GM21723 (cell line): ENCODE results near the gene GID4.

Experiments used
- ATAC-seq: cut with Tn5 transposase; IDR thresholded peaks from one replicate; pipeline ENCODE4 v1.9.1; 2021; ENCODE audit warnings: mild to moderate bottlenecking, moderate library complexity; ENCODE audit not compliant: unreplicated experiment

Gene GID4

GRCh38 chr17:18041776-18042175 lies 2.6 kb downstream of the GID4 start:
- ATAC-seq, result no peak

DNA sequence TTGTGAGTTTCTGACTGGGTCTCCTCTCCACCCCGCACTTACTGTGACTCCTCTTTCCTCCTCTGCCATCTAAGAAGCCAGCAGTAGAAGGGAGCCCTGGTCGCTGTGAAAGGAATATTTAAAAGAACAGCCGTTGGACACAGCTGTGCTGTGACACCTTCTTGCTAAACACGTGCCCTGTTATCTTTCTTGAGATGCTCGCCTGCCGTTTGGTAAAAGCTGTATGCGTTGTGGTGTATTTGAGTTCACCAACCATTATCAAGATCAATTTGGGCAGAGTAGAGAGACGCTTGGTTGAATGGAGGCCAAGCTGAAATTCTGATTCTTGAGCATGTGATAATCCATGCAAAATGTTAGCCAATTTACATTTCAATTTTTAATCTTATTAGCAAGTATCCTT lies 3.8 kb downstream of the GID4 start:
- no peak for ATAC-seq

GRCh38 chr17:18043491-18043890 lies 4.3 kb downstream of the GID4 start:
- ATAC-seq, result no peak

DNA sequence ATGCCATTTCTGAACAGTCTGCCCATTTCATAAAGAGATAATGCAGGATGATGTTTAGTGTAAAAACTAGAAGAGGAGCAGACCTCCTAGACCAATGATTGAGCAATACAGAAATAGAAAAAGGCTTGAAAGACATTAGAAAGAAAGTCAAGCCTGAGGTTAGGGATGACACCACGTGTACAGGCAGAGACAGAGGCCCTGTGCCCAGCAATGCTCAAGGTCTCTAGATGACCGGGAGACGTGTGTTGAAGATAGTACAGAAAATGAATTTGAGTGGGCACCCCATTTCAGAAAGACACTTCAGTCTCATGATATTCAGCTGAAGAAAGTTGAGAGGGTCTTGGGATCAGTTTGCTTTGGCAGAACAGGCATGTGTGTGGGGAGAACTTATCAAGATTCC lies 5.4 kb downstream of the GID4 start:
- no peak for ATAC-seq

- ATAC-seq, result no peak
Observed at GRCh38 chr17:18045691-18046350, 6.6 kb downstream of the GID4 start.

- no peak for ATAC-seq
Observed at GRCh38 chr17:18055597-18055996, 16.4 kb downstream of the GID4 start.

DNA sequence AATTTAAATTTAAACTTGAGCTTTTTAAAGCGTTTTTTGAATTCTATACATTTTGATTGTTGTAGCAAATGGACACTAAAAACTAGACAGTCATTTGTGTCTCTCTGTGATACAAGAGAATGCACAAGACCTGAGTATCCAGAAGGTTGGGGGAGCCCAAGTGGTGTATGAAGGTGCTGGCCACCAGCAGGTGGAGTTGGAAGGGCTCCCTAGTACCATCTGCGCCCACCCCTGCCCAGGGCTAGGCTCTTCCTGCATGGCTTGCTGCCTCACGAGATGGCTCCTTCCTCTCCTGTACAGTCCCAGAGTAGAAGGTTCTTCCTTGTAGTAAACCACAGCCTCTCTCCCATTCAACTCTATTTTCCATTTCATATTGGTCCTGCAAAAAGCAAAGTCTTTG lies 17.0 kb downstream of the GID4 start:
- no peak for ATAC-seq

GRCh38 chr17:18059283-18059682 lies 20.1 kb downstream of the GID4 start:
- ATAC-seq, result no peak

- ATAC-seq, result no peak
Observed at GRCh38 chr17:18064053-18064452, 24.8 kb downstream of the GID4 start.

GRCh38 chr17:18065546-18065945 lies 26.3 kb downstream of the GID4 start:
- no peak for ATAC-seq

- ATAC-seq, result no peak
Observed at GRCh38 chr17:18066866-18067265, 27.7 kb downstream of the GID4 start.

- no peak for ATAC-seq
Observed at GRCh38 chr17:18069101-18069500, 29.9 kb downstream of the GID4 start.

DNA sequence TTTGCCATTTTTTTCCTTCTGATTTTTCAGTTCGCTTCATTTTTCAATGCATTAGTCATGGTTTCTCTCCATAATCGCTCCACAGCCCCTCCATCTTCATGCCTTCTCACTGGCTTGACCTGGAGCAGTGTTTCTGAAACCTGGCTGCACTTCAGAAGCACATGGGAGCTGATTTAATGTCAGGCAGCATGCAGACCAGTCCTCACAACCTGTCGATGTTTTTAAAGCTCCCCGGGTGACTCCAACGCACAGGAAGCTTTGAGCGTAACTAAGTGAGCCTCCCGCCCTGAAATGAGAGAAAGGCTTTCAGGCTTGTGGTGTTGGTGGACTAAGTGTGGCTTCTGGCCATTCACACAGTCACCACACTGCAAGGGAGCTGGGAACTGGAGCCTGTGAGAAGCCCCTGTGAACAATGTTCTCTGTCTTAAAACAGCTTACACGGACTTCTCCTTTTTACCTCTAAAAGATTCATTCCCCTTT lies 31.7 kb downstream of the GID4 start:
- ATAC-seq, result no peak

DNA sequence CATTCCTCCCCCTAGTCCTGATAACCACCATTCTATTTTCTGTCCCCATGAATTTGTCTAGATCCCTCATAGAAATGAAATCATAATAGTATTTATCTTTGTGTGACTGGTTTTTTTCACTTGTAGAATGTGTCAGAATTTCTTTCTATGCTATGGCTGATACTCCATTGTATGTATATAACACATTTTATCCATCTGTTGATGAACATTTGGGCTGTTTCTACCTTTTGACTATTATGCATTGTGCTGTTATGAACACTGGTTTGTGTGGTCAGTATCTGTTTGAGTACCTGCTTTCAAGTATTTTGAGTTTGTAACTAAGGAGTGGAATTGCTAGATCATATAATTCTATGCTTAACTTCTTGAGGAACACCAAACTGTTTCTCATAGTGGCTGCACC lies 32.5 kb downstream of the GID4 start:
- ATAC-seq, result no peak

DNA sequence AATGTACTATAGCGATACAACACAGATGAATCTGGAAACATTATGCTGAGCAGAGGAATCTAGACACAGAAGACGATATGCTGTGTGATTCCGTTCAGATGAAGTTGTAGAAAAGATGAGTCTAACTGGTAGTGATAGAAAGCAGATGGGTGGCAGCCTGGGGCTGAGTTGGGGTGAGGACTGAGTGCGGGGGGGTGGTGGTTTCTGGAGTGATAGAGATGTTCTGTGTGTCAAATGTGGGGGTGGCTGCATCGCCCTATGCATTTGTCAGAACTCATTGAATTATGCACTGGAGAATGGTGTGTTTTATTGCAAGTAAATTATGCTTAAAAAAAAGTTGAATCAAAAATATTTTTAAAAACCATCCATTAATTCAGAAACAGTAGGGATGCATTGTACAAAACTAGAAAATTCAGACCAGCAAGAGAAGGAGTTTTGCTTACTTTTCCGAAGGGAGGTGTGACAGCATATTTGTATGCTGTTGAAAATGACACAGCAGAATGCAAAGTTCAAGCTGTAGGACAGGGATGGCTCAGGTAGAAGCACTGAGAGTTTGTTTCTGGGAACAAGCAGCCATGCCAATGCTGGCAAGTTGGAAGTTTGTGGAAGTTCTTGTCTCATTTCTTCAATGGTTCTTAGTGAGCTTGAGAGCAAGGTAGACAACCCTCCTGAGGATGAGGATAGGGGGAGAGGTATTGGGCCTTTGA lies 35.5 kb downstream of the GID4 start:
- no peak for ATAC-seq

GRCh38 chr17:18076936-18077335 lies 37.7 kb downstream of the GID4 start:
- ATAC-seq, result no peak

GRCh38 chr17:18079543-18079942 lies 40.3 kb downstream of the GID4 start:
- ATAC-seq, result no peak

- no peak for ATAC-seq
Observed at GRCh38 chr17:18084256-18084655, 45.0 kb downstream of the GID4 start.

DNA sequence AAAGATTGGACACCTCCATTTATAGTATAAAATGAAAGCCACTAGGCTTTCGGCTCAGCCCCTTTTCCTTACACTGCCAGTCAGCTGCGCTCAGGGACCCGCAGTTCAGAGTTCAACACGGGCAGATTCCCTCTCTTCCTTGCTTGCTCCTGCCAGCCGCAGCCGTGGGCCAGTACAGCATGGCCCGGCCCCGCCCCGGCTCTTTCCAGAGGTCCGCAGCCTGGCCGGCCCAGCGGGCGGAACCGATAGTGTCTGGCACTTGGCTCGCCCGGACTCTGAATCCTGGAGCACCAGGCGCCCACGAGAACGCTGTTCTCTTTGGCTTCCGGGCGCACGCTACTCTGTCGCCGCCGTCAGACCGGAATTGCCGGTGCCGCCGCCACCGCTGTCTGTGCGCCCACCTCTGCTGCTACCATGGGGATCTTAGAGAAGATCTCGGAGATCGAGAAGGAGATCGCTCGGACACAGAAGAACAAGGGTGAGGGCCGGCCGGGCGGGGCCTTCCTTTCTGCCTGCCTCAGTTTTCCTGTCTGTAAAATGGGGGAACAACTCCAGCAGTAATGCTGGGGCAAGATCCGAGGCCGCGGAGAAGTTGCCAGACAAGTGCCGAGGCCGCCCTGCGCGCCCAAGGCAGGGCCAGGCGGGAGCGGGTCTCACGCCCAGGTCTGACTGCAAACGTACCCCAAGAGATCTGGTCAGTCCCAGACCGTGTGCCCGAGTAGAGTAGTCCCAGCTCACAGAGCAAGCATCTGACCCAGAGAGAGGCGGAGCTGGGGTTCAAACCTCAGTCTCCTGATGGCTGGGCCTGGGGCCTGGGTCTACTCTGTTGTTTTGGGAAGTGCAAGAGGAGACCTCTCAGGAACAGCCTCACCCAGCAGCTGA lies 48.6 kb downstream of the GID4 start, which contains the start of gene DRG2:
TSS of gene DRG2 (plus strand) at position 339 of the 882 bp plus-strand sequence. CDS start at position 415, 76 bp downstream.
- ATAC-seq, result peak; percentile 85

- ATAC-seq, result no peak
Observed at GRCh38 chr17:18089613-18090012, 50.4 kb downstream of the GID4 start.

- no peak for ATAC-seq
Observed at GRCh38 chr17:18093616-18094408, 54.6 kb downstream of the GID4 start.
